Calu3 (cell line): ENCODE measurements around the gene SORBS1. TPM values are rescaled to one million over a fixed set of nuclear protein-coding genes. Genes with fewer than 3 reads are reported as not detected.

ENCODE experiments used
- BruUV-seq: library from RNA; stranded (reverse); fragments of 400-500 nt; replicated peaks from 2 replicates; lab custom pipeline; 2021; lab: Mats Ljungman, UMichigan
- CTCF ChIA-PET: fragments of 300-600 bp; sonication (Branson Sonifier 250); formaldehyde crosslinking; loops from one replicate; lab custom pipeline; 2022; ENCODE audit warnings: antibody characterized with exemption; lab: Charles Lee
- DNase-seq: peaks from one replicate; pipeline ENCODE4 v3.0.0; 2022
- H3K27ac Mint-ChIP-seq: one replicate; pipeline ENCODE4 v1.8.0; 2022; ENCODE audit warnings: mixed read lengths; ENCODE audit not compliant: unreplicated experiment
- H3K27me3 Mint-ChIP-seq: one replicate; pipeline ENCODE4 v1.8.0; 2022; ENCODE audit warnings: mixed read lengths; ENCODE audit not compliant: unreplicated experiment
- H3K36me3 Mint-ChIP-seq: one replicate; pipeline ENCODE4 v1.8.0; 2022; ENCODE audit warnings: mild to moderate bottlenecking, moderate library complexity, mixed read lengths; ENCODE audit not compliant: insufficient read depth, unreplicated experiment
- H3K4me1 Mint-ChIP-seq: one replicate; pipeline ENCODE4 v1.8.0; 2022; ENCODE audit warnings: mild to moderate bottlenecking, low read depth, mixed read lengths; ENCODE audit not compliant: unreplicated experiment
- H3K4me3 Mint-ChIP-seq: one replicate; pipeline ENCODE4 v1.8.0; 2022; ENCODE audit warnings: mild to moderate bottlenecking, low read depth, moderate library complexity, mixed read lengths; ENCODE audit not compliant: unreplicated experiment
- H3K9me3 Mint-ChIP-seq: one replicate; pipeline ENCODE4 v1.8.0; 2022; ENCODE audit warnings: low read depth, mixed read lengths; ENCODE audit not compliant: unreplicated experiment
- intact Hi-C: fragments of 100-400 bp; cut with micrococcal nuclease; formaldehyde crosslinking; loops from one replicate; pipeline ENCODE4 v1.10.0; 2022; ENCODE audit not compliant: unreplicated experiment
- total RNA-seq: library from RNA; stranded (reverse); gene quantifications from 2 replicates; pipeline ENCODE4 v1.2.3, GENCODE V29; 2022
- TF ChIP-seq, protein P1 (sequence below): fragments of 200-600 bp; IDR thresholded peaks from one replicate; pipeline ENCODE4 v1.8.0; 2022; ENCODE audit warnings: antibody characterized with exemption; ENCODE audit not compliant: unreplicated experiment

SORBS1 gene
- total RNA-seq, 1 experiment from 2014 or later = 2.8 TPM

DNA sequence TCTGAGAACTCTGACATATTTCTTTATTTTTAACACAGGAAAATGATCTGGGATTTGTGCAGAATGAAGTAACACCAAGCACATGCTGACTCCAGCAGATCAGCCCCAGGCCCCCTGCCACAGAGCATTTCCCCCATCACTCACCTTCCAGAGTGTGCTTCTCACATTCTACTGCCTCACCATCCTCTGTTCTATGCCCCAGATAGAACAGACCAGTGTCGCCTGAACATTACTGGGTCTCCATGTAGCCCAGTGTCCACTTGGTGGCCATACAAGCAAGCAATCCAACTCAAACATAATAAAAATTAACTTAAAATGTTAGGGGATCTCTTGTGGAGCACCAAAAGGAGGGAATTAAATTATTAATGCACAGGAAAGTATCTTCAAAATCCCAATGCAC, 58.8 kb downstream of the SORBS1 start:
- DNase-seq = no peak
- no TSS peak for BruUV-seq
- Mint-ChIP-seq H3K4me1 (no peaks in the 10 kb centered on the region), H3K27me3 (no peaks in the 10 kb centered on the region), H3K27ac (no peak overlapping the region), H3K9me3 (no peaks in the 10 kb centered on the region), H3K4me3 (no peak overlapping the region), H3K36me3 (no peaks in the 10 kb centered on the region)
- CTCF ChIA-PET = no interaction called here
- TF ChIP-seq, protein P1, sequence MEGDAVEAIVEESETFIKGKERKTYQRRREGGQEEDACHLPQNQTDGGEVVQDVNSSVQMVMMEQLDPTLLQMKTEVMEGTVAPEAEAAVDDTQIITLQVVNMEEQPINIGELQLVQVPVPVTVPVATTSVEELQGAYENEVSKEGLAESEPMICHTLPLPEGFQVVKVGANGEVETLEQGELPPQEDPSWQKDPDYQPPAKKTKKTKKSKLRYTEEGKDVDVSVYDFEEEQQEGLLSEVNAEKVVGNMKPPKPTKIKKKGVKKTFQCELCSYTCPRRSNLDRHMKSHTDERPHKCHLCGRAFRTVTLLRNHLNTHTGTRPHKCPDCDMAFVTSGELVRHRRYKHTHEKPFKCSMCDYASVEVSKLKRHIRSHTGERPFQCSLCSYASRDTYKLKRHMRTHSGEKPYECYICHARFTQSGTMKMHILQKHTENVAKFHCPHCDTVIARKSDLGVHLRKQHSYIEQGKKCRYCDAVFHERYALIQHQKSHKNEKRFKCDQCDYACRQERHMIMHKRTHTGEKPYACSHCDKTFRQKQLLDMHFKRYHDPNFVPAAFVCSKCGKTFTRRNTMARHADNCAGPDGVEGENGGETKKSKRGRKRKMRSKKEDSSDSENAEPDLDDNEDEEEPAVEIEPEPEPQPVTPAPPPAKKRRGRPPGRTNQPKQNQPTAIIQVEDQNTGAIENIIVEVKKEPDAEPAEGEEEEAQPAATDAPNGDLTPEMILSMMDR = no peak
- intact Hi-C loops = no loop called here

GRCh38 chr10:95501203-95502094, 59.7 kb downstream of the SORBS1 start:
- no peaks in the 10 kb centered on the region for H3K27me3 Mint-ChIP-seq
- H3K4me3 Mint-ChIP-seq = no peak overlapping the region
- no peaks in the 10 kb centered on the region for H3K9me3 Mint-ChIP-seq
- intact Hi-C loops = no loop called here
- H3K27ac Mint-ChIP-seq = no peak overlapping the region
- TF ChIP-seq, protein P1 = no peak
- no peaks in the 10 kb centered on the region for H3K4me1 Mint-ChIP-seq
- DNase-seq = no peak
- BruUV-seq = no TSS peak
- CTCF ChIA-PET = no interaction called here
- no peaks in the 10 kb centered on the region for H3K36me3 Mint-ChIP-seq

DNA sequence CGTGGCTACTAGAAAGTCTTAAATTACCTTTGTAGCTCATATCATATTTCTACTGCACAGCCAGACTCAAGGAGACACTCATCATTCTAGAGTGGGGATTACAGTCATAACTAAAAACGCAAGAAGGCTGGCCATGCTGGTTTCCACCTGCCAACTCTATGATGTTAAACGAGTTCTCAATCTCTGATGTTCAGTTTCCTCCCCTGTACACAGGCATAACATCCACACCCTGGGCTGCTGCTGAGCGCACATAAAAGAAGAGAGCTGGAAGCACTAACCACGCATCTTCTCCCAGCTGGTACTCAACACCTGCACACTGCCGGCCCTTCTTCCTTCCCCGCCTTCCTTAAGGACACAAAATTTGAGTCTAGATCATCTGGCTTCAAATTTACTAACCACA, 60.5 kb downstream of the SORBS1 start:
- TF ChIP-seq, protein P1 = no peak
- no peaks in the 10 kb centered on the region for H3K27me3 Mint-ChIP-seq
- no peak overlapping the region for H3K4me3 Mint-ChIP-seq
- no peaks in the 10 kb centered on the region for H3K4me1 Mint-ChIP-seq
- intact Hi-C loops = no loop called here
- no TSS peak for BruUV-seq
- H3K36me3 Mint-ChIP-seq = no peaks in the 10 kb centered on the region
- H3K9me3 Mint-ChIP-seq = no peaks in the 10 kb centered on the region
- no peak overlapping the region for H3K27ac Mint-ChIP-seq
- no peak for DNase-seq
- CTCF ChIA-PET = no interaction called here

DNA sequence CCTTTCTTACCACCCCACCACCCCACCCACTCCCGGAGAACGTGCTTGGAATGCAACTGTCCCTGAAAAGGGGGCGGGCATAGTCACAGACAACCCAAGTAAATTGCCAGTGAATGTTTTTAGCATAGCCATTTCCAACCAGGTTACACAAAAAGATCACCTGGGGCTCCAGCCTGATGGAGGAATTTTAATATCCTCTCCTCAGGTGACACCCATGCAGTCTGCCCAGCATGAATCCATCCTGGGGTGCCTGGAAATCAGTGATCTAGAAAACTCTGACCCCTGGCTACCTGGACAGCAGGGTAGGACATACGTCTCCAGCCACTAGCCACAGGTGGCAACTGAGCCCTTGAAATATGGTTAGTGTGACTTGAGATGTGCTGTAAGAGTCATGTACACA, 61.1 kb downstream of the SORBS1 start:
- Mint-ChIP-seq H3K27me3 (no peaks in the 10 kb centered on the region), H3K9me3 (no peaks in the 10 kb centered on the region), H3K27ac (no peak overlapping the region), H3K36me3 (no peaks in the 10 kb centered on the region), H3K4me1 (no peaks in the 10 kb centered on the region), H3K4me3 (no peak overlapping the region)
- intact Hi-C loops = no loop called here
- TF ChIP-seq, protein P1 = no peak
- no TSS peak for BruUV-seq
- DNase-seq = no peak
- CTCF ChIA-PET = no interaction called here
